Spleen (tissue), 11 donors: ENCODE measurements around the gene RARG. TPM values are rescaled to one million over a fixed set of nuclear protein-coding genes. Genes with fewer than 3 reads are reported as not detected.

Experiments used
- DNase-seq: peaks from one replicate; pipeline ENCODE4 v3.0.0-alpha.2; 2020
- H3K27ac ChIP-seq, 8 donors: fragments of 200-600 bp; sonication (generic) in 7 of 8; 1 replicate in 4 of 8; 2 replicates in 4 of 8; pipeline versions ENCODE4 v1.5.0 to v1.8.0; 2016 to 2021; ENCODE audit warnings: inconsistent platforms in 4 of 8, mild to moderate bottlenecking in 4 of 8, moderate library complexity in 1 of 8
- H3K27me3 ChIP-seq, 7 donors: fragments of 200-600 bp; sonication (generic) in 6 of 7; replicated peaks in 1 of 7; 1 replicate in 4 of 7; 2 replicates in 3 of 7; pipeline versions ENCODE4 v1.5.0 to v1.8.0; 2016 to 2021; ENCODE audit warnings: inconsistent platforms in 3 of 7, mild to moderate bottlenecking in 1 of 7
- H3K36me3 ChIP-seq, 6 donors: fragments of 200-600 bp; sonication (generic) in 5 of 6; 1 replicate in 4 of 6; 2 replicates in 2 of 6; pipeline versions ENCODE4 v1.5.0 to v1.8.0; 2016 to 2021; ENCODE audit warnings: inconsistent platforms in 2 of 6
- H3K4me1 ChIP-seq, 6 donors: fragments of 200-600 bp; sonication (generic) in 5 of 6; 1 replicate in 3 of 6; 2 replicates in 3 of 6; pipeline versions ENCODE4 v1.5.0 to v1.8.0; 2016 to 2021; ENCODE audit warnings: inconsistent platforms in 3 of 6
- H3K4me3 ChIP-seq, 8 donors: fragments of 200-600 bp; sonication (generic) in 7 of 8; 1 replicate in 4 of 8; 2 replicates in 4 of 8; pipeline versions ENCODE4 v1.5.0 to v1.8.0; 2016 to 2021; ENCODE audit warnings: inconsistent platforms in 4 of 8, mild to moderate bottlenecking in 4 of 8, moderate library complexity in 2 of 8
- H3K9me3 ChIP-seq, 8 donors: fragments of 200-600 bp; sonication (generic) in 7 of 8; 1 replicate in 4 of 8; 2 replicates in 4 of 8; pipeline versions ENCODE4 v1.5.0 to v1.8.0; 2016 to 2021; ENCODE audit warnings: inconsistent platforms in 4 of 8
- CTCF ChIP-seq, 11 experiments: fragments of 200-600 bp in 7 of 11; fragments of 450-650 bp in 4 of 11; sonication (generic) in 4 of 11; IDR thresholded peaks in 8 of 11; conservative IDR thresholded peaks in 3 of 11; 1 replicate in 7 of 11; 2 replicates in 4 of 11; pipeline versions ENCODE4 v1.4.0 to v1.8.0; 2016 to 2021; ENCODE audit warnings: antibody characterized with exemption in 11 of 11, inconsistent platforms in 4 of 11, mild to moderate bottlenecking in 1 of 11
- POLR2A ChIP-seq, 3 donors: fragments of 450-650 bp; IDR thresholded peaks; one replicate each; pipeline ENCODE4 v1.5.1; 2017; ENCODE audit warnings: antibody characterized with exemption in 3 of 3, mild to moderate bottlenecking in 1 of 3
- POLR2AphosphoS5 ChIP-seq, 3 donors: sonication (generic); formaldehyde crosslinking; IDR thresholded peaks; one replicate each; pipeline ENCODE4 v1.5.1; 2017; ENCODE audit warnings: antibody characterized with exemption in 3 of 3
- WGBS, 5 donors: extraction: QIAGEN DNeasy Blood & Tissue Kit in 3 of 5; methylation state at CpG; one replicate each; pipeline versions ENCODE4 v1.1.5 to v1.1.7; 2013 to 2018; 5-methylcytosine and 5-hydroxymethylcytosine counted together
- intact Hi-C: fragments of 100-400 bp; cut with DNase I; formaldehyde crosslinking; loops from one replicate; pipeline ENCODE4 v1.15.0; 2023; ENCODE audit warnings: low total_unique reads
- polyA plus RNA-seq, 3 donors: library from polyadenylated mRNA; stranded (reverse); fragments of 200-250 nt; gene quantifications; one replicate each; pipeline ENCODE4 v1.2.1, GENCODE V29; 2013
- total RNA-seq, 7 donors: library from RNA; depleted of rRNA in 3 of 7; stranded (reverse); fragments of >200 nt in 3 of 7; fragmentation: NEBNext Ultra II Directional in 4 of 7; extraction: Animal tissue kit (Norgen Biotek cat#: 25700) in 4 of 7; gene quantifications; one replicate each; pipeline versions ENCODE4 v1.1.0 to v1.2.1, GENCODE V29; 2016 to 2021
- donor health status: healthy with polysubstance abuse.
- donor health status: DM: no; HTN: no; CAD: no; lungs with moderate emphysema.
- donor health status: DM: no; HTN: no; CAD: no.
- donor health status: Bipolar disorder and iron deficiency.
- donor health status: healthy.
- donor health status: DM: no; HTN: no; CAD: no.
- donor health status: DM: yes; HTN: yes; CAD: no.

The RARG gene
- total and polyA plus RNA-seq, 10 donors, result 4.6 to 20.8 (median 11.2) TPM

GRCh38 chr12:53217931-53218307 is 14.1 kb downstream of the RARG start:
- H3K27ac ChIP-seq, result peak overlapping the region in 7 of 8 donors; percentile 97 to 98 (median 98)
- 60 to 80% (median 64%) methylated on average over 2 to 3 of the region's 3 CpGs for WGBS, 5 donors
- peaks cover 54 to 97% (median 86%) of the 10 kb centered on the region in 6 donors for H3K4me1 ChIP-seq
- TF ChIP-seq POLR2A (IDR thresholded peaks at IDR 0.05) (no peak), CTCF (IDR thresholded peaks at IDR 0.05 in 8 of 11, conservative IDR thresholded peaks at IDR 0.05 in 3 of 11) (no peak), POLR2AphosphoS5 (IDR thresholded peaks at IDR 0.05) (no peak)
- peak overlapping the region in 3 of 8 donors; percentile 90 to 93 (median 92) for H3K4me3 ChIP-seq
- H3K9me3 ChIP-seq, result no peaks in the 10 kb centered on the region
- H3K27me3 ChIP-seq, result peaks cover 0 to 5% (median 0%) of the 10 kb centered on the region in 7 donors
- peaks cover 0 to 23% (median 5%) of the 10 kb centered on the region in 6 donors for H3K36me3 ChIP-seq
- peak; percentile 62 for DNase-seq
- intact Hi-C loops, result no loop called here

- Histone ChIP-seq H3K4me3 (peak overlapping the region in 2 of 8 donors; percentile 90 to 93), H3K9me3 (no peaks in the 10 kb centered on the region), H3K27ac (peak overlapping the region; percentile 42 to 98 (median 98)), H3K36me3 (peaks cover 0 to 29% (median 6%) of the 10 kb centered on the region in 6 donors), H3K4me1 (peaks cover 50 to 95% (median 82%) of the 10 kb centered on the region in 6 donors), H3K27me3 (peaks cover 0 to 5% (median 0%) of the 10 kb centered on the region in 7 donors)
- WGBS, 5 donors, result 44 to 48% (median 45%) methylated on average over 14 to 19 of the region's 19 CpGs
- DNase-seq, result peak; percentile 87
- TF ChIP-seq POLR2A (IDR thresholded peaks at IDR 0.05) (no peak), POLR2AphosphoS5 (IDR thresholded peaks at IDR 0.05) (peak; percentile 72 to 83 (median 75))
- intact Hi-C loops, result no loop called here
These were observed 14.7 kb downstream of the RARG start for GRCh38 chr12:53217051-53217930.

GRCh38 chr12:53215497-53215896 is 16.5 kb downstream of the RARG start:
- no peaks in the 10 kb centered on the region for H3K9me3 ChIP-seq
- peak; percentile 66 for DNase-seq
- peaks cover 46 to 99% (median 83%) of the 10 kb centered on the region in 6 donors for H3K4me1 ChIP-seq
- TF ChIP-seq POLR2AphosphoS5 (IDR thresholded peaks at IDR 0.05), result no peak
- TF ChIP-seq POLR2A (IDR thresholded peaks at IDR 0.05), result no peak
- no peak for TF ChIP-seq CTCF (IDR thresholded peaks at IDR 0.05 in 8 of 11, conservative IDR thresholded peaks at IDR 0.05 in 3 of 11)
- WGBS, 5 donors, result 75 to 93% (median 91%) methylated on average over 8 of the region's 8 CpGs
- peak overlapping the region in 7 of 8 donors; percentile 8 to 98 (median 98) for H3K27ac ChIP-seq
- intact Hi-C loops, result no loop called here
- H3K27me3 ChIP-seq, result peaks cover 0 to 5% (median 0%) of the 10 kb centered on the region in 7 donors
- no peak overlapping the region for H3K4me3 ChIP-seq
- H3K36me3 ChIP-seq, result peaks cover 0 to 47% (median 19%) of the 10 kb centered on the region in 6 donors

- peaks cover 0 to 2% (median 0%) of the 10 kb centered on the region in 7 donors for H3K27me3 ChIP-seq
- H3K36me3 ChIP-seq, result peaks cover 0 to 50% (median 19%) of the 10 kb centered on the region in 6 donors
- H3K4me1 ChIP-seq, result peaks cover 46 to 99% (median 87%) of the 10 kb centered on the region in 6 donors
- WGBS, 5 donors, result 63 to 72% (median 68%) methylated on average over 12 of the region's 12 CpGs
- no peaks in the 10 kb centered on the region for H3K9me3 ChIP-seq
- intact Hi-C loops, result no loop called here
- DNase-seq, result no peak
- peak overlapping the region; percentile 8 to 98 (median 98) for H3K27ac ChIP-seq
- peak overlapping the region in 1 of 8 donors; percentile 25 for H3K4me3 ChIP-seq
- TF ChIP-seq POLR2A (IDR thresholded peaks at IDR 0.05), result no peak
- TF ChIP-seq POLR2AphosphoS5 (IDR thresholded peaks at IDR 0.05), result peak; percentile 50 to 70 (median 55)
These were observed 17.1 kb downstream of the RARG start for GRCh38 chr12:53214687-53215455.
